OCI-LY3 (cell line): ENCODE measurements around the gene HRAS.

Experiments used
- CTCF ChIP-seq: fragments of 200-600, 300-600 bp; sonication (generic); IDR thresholded peaks from 2 replicates; pipeline ENCODE4 v1.5.1; 2014; ENCODE audit warnings: antibody characterized with exemption, low read length, low read depth
- EZH2phosphoT487 ChIP-seq: fragments of 200-600 bp; shearing (Covaris generic); IDR thresholded peaks from 2 replicates; pipeline ENCODE4 v1.6.1; 2018; ENCODE audit warnings: antibody characterized with exemption, mixed run types, low read depth

GRCh38 chr11:573146-573759, 37.9 kb upstream of the HRAS start:
- no peak for TF ChIP-seq CTCF
- no peak for TF ChIP-seq EZH2phosphoT487
